Activated CD4-positive, alpha-beta T cell treated with anti-CD3 and anti-CD28 coated beads for 36 hours (primary cell): ENCODE results near the gene TRIM52. TPM values are rescaled to one million over a fixed set of nuclear protein-coding genes. Genes with fewer than 3 reads are reported as not detected.
"Not testable (repeated sequence)": the region's sequence is repeated elsewhere in the genome, so short reads cannot be mapped to it uniquely, and the experiment has no call there.

Source experiments
- ATAC-seq: fragments of 200-7000 bp; cut with Tn5 transposase; one replicate; pipeline ENCODE4 v1.10.0; 2021; ENCODE audit warnings: mild to moderate bottlenecking, moderate library complexity
- CTCF ChIA-PET: fragments of 350-600 bp; sonication (Branson Sonifier 250); formaldehyde crosslinking; loops from one replicate; lab custom pipeline; 2021; ENCODE audit warnings: antibody characterized with exemption; lab: Charles Lee
- POLR2A ChIA-PET: fragments of 350-600 bp; sonication (Branson Sonifier 250); formaldehyde crosslinking; loops from one replicate; lab custom pipeline; 2021; ENCODE audit warnings: antibody characterized with exemption, inconsistent platforms; lab: Charles Lee
- DNase-seq: peaks from one replicate; pipeline ENCODE4 v3.0.0-alpha.2; 2020
- H3K27ac Mint-ChIP-seq: one replicate; pipeline ENCODE4 v1.8.0; 2021; ENCODE audit warnings: mixed read lengths
- H3K27me3 Mint-ChIP-seq: one replicate; pipeline ENCODE4 v1.8.0; 2021; ENCODE audit warnings: mixed read lengths
- H3K36me3 Mint-ChIP-seq: one replicate; pipeline ENCODE4 v1.8.0; 2021; ENCODE audit warnings: low read depth, mixed read lengths
- H3K4me1 Mint-ChIP-seq: one replicate; pipeline ENCODE4 v1.8.0; 2021; ENCODE audit warnings: mixed read lengths
- H3K4me3 Mint-ChIP-seq: one replicate; pipeline ENCODE4 v1.8.0; 2021; ENCODE audit warnings: mild to moderate bottlenecking, moderate library complexity, mixed read lengths
- H3K9me3 Mint-ChIP-seq: one replicate; pipeline ENCODE4 v1.8.0; 2021; ENCODE audit warnings: low read depth, mixed read lengths
- intact Hi-C, 2 experiments: fragments of 100-400 bp; cut with DNase I in 1 of 2; cut with micrococcal nuclease in 1 of 2; formaldehyde crosslinking; loops; one replicate each; pipeline versions ENCODE4 v1.14.2 to v1.15.1; 2022 to 2024; cut with DNase I, micrococcal nuclease
- total RNA-seq, 2 experiments: library from RNA; stranded (reverse); gene quantifications; one replicate each; pipeline ENCODE4 v1.2.3, GENCODE V29; 2021

The TRIM52 gene
- total RNA-seq, 2 experiments from 2014 or later = 10.4 to 13.1 TPM

DNA sequence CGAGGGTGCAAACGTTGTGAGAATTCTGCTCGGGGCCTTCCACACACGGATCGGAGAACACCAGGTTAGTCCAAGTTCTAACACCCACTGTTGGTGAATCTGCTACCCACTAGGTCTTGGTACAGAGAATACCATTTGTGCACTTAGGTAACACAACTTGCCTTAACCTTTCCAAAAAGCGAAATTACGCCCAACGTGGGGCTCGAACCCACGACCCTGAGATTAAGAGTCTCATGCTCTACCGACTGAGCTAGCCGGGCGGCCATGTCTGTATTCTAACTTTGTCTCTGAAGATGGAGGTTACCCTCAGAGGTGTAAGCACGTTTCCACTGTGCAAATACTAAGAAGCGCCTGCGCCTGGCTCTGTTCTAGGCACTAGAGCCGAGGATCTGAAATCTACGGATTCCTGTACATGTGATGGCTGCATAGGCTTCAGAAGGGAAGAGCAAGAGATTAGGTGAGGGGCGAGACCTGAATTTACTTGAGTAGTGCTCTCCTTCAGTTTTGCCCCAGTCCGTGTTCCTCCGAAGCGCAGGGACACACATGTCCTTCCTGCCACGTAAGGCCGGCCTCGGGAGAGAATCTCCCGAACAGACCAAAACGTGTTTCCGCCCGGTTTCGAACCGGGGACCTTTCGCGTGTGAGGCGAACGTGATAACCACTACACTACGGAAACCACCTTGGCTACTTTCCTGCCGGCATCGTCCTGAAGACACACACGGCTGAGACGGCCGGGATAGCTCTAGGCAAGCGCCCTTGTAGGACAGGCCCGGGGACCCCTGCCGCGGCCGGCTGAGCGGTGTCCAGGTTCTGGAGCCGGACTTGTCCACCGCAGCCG, 38.9 kb downstream of the TRIM52 start:
- CTCF ChIA-PET = interaction anchor here (0.6 to 2.6 kb wide), 6 partner anchors 10 to 414 kb away, joined by 3 to 10 read pairs (median 5); partner anchors contain the start of gene RACK1
- POLR2A ChIA-PET = interaction anchor here (0.7 to 2.6 kb wide), 6 partner anchors 14 to 39 kb away, joined by 3 to 13 read pairs (median 7); partner anchors contain the start of genes RACK1 and TRIM52
- H3K27me3 Mint-ChIP-seq = no peaks in the 10 kb centered on the region
- H3K4me1 Mint-ChIP-seq = peaks cover 63% of the 10 kb centered on the region
- H3K9me3 Mint-ChIP-seq = no peaks in the 10 kb centered on the region
- peak overlapping the region; percentile 87 for H3K4me3 Mint-ChIP-seq
- DNase-seq (peak; percentile 96), ATAC-seq (peak; percentile 36)
- peak overlapping the region; percentile 95 for H3K27ac Mint-ChIP-seq
- H3K36me3 Mint-ChIP-seq = peaks cover 11% of the 10 kb centered on the region
- intact Hi-C loops = loop anchor here (1.0 kb wide), 3 partner anchors 15 to 61 kb away; no protein-coding TSS in a partner anchor

DNA sequence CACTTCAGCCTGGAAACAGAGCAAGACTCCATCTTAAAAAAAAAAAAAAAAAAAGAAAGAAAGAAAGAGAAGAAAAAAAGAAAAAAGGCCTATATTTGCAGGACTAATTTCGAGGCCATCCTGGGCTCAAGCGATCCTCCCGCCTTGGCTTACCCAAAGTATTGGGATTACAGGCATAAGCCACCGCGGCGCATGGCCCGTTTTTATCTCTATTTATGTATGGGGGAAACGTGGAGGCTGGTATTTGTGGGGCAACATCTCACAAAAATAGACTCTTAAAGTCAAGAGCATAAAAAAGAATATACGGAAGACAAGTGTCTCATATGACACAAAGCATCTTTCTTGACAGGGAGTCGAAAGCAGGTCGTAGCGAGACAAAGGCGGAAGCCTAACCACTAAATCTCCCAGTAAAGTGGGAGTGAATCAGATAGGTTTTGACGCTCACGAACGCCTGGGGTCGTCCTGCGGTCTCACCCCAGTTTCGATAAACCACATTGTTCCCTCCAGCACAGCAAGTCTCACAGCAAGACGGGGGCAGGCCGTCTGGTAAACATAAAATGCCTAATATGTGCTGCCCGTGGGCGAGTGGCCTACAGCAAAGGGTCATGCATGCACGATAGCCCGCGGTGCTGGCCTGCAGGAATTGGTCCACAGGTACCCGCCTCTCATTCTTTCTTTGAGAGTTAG, 39.7 kb downstream of the TRIM52 start:
- H3K4me3 Mint-ChIP-seq = peak overlapping the region; percentile 87
- H3K4me1 Mint-ChIP-seq = peaks cover 65% of the 10 kb centered on the region

DNA sequence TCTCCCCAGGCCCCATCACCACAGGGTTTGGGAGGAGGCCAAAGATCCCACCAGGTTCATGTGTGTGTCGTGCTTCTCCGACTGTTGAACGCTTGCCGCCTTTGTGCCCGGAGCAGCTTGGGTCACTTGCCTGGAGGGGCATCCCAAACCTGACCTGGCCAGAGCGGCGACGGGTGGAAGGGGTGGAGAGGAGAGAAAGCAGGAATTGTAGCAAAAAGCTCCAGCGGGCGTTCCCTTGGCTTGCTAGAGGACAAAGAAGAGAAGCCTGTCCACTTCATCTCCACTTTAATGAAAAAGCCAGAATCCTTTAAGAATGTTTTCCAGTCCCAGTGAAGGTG, 40.8 kb downstream of the TRIM52 start:
- H3K4me3 Mint-ChIP-seq = peak overlapping the region; percentile 35
- no peaks in the 10 kb centered on the region for H3K27me3 Mint-ChIP-seq
- peaks cover 60% of the 10 kb centered on the region for H3K4me1 Mint-ChIP-seq
- intact Hi-C loops = no loop called here
- DNase-seq (no peak), ATAC-seq (no peak)
- H3K9me3 Mint-ChIP-seq = no peaks in the 10 kb centered on the region
- ChIA-PET CTCF (interaction anchor here (0.7 to 1.1 kb wide), 2 partner anchors 13 to 35 kb away, joined by 3 read pairs; no protein-coding TSS in a partner anchor), POLR2A (interaction anchor here (0.6 to 0.7 kb wide), 2 partner anchors 47 to 56 kb away, joined by 3 read pairs; no protein-coding TSS in a partner anchor)
- H3K36me3 Mint-ChIP-seq = peaks cover 6% of the 10 kb centered on the region
- no peak overlapping the region for H3K27ac Mint-ChIP-seq

More for the DNA sequence above, 39.7 kb downstream of the TRIM52 start:
- Mint-ChIP-seq H3K9me3 (no peaks in the 10 kb centered on the region), H3K27ac (peak overlapping the region; percentile 95), H3K27me3 (no peaks in the 10 kb centered on the region), H3K36me3 (peaks cover 11% of the 10 kb centered on the region)
- POLR2A ChIA-PET = interaction anchor here (0.7 to 2.6 kb wide), 3 partner anchors 30 to 40 kb away, joined by 3 to 13 read pairs (median 9); partner anchors contain the start of gene TRIM52
- CTCF ChIA-PET = interaction anchor here (0.6 to 1.9 kb wide), 6 partner anchors 9 to 413 kb away, joined by 3 to 7 read pairs (median 3); no protein-coding TSS in a partner anchor
- intact Hi-C loops = no loop called here
- DNase-seq (peak; percentile 69), ATAC-seq (no peak)

DNA sequence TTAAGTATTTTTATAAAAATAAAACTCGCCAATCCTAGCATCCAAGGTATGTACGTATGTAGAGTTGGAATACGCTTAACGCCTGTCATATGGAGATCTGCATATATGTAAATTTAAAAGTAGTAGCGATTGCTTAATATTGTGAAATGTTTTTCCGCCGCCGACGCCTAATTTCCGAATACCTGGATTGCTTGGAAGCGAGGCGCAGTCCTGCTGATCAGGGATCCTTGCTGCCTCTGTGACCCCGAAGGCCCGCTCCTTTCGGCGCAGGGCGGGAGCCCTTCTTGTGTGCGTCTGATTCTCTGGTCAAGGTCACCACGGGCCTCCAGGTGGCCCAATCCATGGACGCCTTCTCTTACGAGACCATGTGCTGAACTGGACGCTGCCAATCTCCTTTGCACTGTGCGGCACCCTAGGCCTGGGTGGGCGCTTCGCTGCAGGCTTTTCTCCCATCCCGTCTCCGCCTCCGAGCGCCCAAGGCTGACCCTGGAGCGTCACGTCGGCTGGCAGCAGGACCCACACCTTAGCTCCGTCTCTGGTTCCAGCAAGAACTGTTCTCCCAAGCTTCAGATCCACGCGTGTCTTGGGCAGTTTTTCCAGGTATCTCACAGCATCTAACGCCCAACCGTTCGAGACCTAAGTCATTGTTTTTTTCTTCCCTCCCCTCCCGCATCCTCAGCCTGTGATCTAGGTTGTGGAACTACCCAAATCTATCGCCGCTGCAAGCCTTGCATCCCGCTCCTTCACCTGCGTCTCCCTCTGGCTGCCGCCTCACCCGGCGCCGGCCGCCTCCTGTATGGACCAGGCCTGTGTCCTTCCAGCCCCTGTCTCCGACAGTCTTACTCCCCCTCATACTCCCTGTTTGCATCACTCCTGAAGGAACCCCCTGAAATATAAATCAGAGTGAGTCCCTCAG, 41.4 kb downstream of the TRIM52 start:
- no peak for DNase-seq
- Mint-ChIP-seq H3K27ac (no peak overlapping the region), H3K36me3 (peaks cover 1% of the 10 kb centered on the region), H3K27me3 (no peaks in the 10 kb centered on the region), H3K4me3 (peak overlapping the region; percentile 41), H3K4me1 (peaks cover 54% of the 10 kb centered on the region), H3K9me3 (no peaks in the 10 kb centered on the region)
- intact Hi-C loops = no loop called here
- ChIA-PET CTCF (no interaction called here), POLR2A (interaction anchor here (0.6 kb wide), 1 partner anchor 56 kb away, joined by 3 read pairs; no protein-coding TSS in a partner anchor)
- no peak for ATAC-seq

DNA sequence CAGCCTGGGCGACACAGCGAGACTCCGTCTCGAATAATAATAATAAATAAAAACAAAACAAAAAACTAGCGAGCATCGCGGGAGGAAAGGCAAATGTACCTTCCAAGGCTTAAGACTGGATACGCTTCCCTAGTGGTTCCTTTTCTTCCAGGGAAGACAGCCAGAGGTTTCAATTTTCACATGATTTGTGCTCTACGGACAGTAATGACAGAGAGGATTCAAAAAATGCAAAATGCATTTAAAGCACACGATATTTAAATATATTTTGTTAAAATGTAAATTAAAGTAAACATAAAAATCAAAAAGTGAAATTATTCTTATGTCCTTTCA, 42.2 kb downstream of the TRIM52 start:
- CTCF ChIA-PET = no interaction called here
- DNase-seq = no peak
- no peaks in the 10 kb centered on the region for H3K27me3 Mint-ChIP-seq
- no peak for ATAC-seq
- H3K9me3 Mint-ChIP-seq = no peaks in the 10 kb centered on the region
- no peaks in the 10 kb centered on the region for H3K36me3 Mint-ChIP-seq
- H3K4me1 Mint-ChIP-seq = peaks cover 47% of the 10 kb centered on the region
- peak overlapping the region; percentile 77 for H3K4me3 Mint-ChIP-seq
- peak overlapping the region; percentile 85 for H3K27ac Mint-ChIP-seq
- POLR2A ChIA-PET = no interaction called here
- intact Hi-C loops = loop anchor here (1.0 kb wide), 4 partner anchors 11 to 408 kb away; no protein-coding TSS in a partner anchor

DNA sequence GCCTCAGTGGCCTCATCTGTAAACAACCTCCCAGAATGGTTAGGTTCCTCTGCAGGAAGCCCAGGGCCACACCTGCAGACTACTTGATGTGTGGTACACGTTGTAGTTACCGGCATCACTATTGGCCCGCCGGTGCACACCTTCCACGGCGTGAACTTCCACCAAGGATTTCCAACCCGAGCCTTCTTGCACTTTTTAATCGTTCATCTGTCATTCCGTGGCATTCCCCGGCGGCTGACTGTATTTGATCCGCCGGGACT, 43.2 kb downstream of the TRIM52 start:
- Mint-ChIP-seq H3K4me1 (peaks cover 46% of the 10 kb centered on the region), H3K9me3 (no peaks in the 10 kb centered on the region), H3K27me3 (no peaks in the 10 kb centered on the region), H3K27ac (peak overlapping the region; percentile 85), H3K36me3 (peaks cover 2% of the 10 kb centered on the region), H3K4me3 (peak overlapping the region; percentile 77)
- ChIA-PET CTCF (interaction anchor here (0.8 to 2.5 kb wide), 2 partner anchors 11 to 43 kb away, joined by 4 to 21 read pairs; no protein-coding TSS in a partner anchor), POLR2A (no interaction called here)
- ATAC-seq (peak; percentile 3), DNase-seq (peak; percentile 63)
- intact Hi-C loops = loop anchor here (1.0 kb wide), 4 partner anchors 10 to 407 kb away; no protein-coding TSS in a partner anchor

DNA sequence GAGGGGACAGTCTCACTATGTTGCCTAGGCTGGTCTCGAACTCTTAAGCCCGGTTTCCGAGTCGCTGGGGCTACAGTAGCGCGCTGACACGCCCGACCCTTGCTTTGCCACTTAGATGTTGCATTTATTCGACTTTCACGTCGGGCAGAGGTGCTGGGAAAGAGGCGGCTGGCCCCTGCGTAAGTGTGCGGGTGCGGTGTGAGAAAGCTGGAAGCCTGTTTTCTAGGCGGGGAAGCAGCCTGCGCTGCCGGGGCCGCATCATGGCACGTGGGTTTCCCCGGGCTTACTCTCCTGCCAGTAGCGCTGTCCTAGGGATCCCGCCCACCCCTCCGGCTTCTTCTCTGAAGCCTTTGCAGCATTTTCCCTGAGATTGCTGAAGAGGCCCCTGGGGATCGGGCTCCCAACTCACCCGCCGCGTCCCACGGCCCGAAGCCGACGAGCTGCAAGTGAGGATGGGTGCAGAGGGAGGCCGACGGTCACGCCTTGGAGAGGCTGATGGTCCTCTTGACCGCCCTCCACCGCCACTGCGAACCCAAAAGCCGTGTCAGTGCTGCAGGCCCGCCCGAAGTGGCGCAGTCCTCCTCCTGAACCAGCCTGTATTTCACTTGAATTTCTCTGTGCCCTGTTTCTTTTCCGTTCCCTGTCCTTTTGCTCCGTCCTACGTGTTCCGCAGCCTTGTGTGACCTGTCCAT, 43.7 kb downstream of the TRIM52 start:
- POLR2A ChIA-PET = no interaction called here
- CTCF ChIA-PET = interaction anchor here (0.8 to 2.5 kb wide), 2 partner anchors 10 to 43 kb away, joined by 4 to 21 read pairs; no protein-coding TSS in a partner anchor

DNA sequence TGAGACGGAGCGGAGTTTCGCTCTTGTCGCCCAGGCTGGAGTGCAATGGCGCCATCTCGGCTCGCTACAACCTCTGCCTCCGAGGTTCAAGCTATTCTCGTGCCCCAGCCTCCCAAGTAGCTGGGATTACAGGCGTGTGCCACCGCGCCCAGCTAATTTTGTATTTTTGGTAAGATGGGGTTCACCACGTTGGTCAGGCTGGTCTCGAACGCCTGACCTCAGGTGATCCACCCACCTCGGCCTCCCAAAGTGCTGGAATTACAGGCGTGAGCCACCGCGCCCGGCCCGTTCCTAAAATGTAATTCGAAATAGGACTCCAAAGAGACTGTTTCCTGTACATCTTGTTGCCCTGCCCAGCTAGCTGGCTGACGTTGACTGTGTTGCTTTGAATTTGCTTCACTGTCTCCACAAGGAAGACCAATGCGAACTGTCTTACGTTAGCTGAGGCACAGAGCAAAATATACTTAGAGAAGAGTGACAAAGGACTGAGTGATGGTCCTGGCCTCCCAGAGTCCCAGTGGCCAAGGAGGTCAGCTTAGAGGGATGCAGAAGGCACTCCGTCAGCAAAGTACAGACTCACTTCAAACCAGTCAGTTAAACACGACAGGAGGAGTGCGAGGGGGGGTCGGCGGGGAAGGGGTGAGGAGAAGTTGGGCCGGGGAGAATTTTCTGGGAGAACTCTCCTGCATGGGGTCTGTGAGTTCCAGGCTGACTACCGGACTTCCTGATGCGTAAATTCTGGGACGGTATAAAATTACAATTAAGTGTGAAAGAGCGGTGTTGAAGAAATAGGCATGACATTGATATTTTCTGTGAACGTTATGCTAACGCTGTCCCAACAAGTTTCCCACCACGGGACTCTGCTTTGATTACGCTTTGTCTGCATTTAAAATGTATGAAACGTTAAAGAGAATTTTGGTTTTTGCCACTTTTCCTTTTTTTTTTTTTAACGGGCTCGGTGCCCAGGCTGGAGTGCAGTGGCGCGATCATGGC, 44.6 kb downstream of the TRIM52 start:
- POLR2A ChIA-PET = interaction anchor here (0.7 to 1.2 kb wide), 3 partner anchors 9 to 28 kb away, joined by 3 to 4 read pairs (median 3); no protein-coding TSS in a partner anchor
- peak overlapping the region; percentile 73 for H3K27ac Mint-ChIP-seq
- peak overlapping the region; percentile 77 for H3K4me3 Mint-ChIP-seq
- peaks cover 35% of the 10 kb centered on the region for H3K4me1 Mint-ChIP-seq
- CTCF ChIA-PET = interaction anchor here (0.6 to 2.5 kb wide), 7 partner anchors 9 to 73 kb away, joined by 3 to 21 read pairs (median 4); no protein-coding TSS in a partner anchor
- no peaks in the 10 kb centered on the region for H3K27me3 Mint-ChIP-seq
- H3K36me3 Mint-ChIP-seq = peaks cover 2% of the 10 kb centered on the region
- H3K9me3 Mint-ChIP-seq = no peaks in the 10 kb centered on the region
- intact Hi-C loops = no loop called here
- ATAC-seq (peak; percentile 33), DNase-seq (peak; percentile 72)

More for the DNA sequence above, 43.7 kb downstream of the TRIM52 start:
- ATAC-seq = peak; percentile 10
- Mint-ChIP-seq H3K4me1 (peaks cover 45% of the 10 kb centered on the region), H3K27me3 (no peaks in the 10 kb centered on the region), H3K27ac (peak overlapping the region; percentile 85), H3K9me3 (no peaks in the 10 kb centered on the region), H3K4me3 (peak overlapping the region; percentile 77), H3K36me3 (peaks cover 2% of the 10 kb centered on the region)
- DNase-seq = peak; percentile 80
- intact Hi-C loops = no loop called here

DNA sequence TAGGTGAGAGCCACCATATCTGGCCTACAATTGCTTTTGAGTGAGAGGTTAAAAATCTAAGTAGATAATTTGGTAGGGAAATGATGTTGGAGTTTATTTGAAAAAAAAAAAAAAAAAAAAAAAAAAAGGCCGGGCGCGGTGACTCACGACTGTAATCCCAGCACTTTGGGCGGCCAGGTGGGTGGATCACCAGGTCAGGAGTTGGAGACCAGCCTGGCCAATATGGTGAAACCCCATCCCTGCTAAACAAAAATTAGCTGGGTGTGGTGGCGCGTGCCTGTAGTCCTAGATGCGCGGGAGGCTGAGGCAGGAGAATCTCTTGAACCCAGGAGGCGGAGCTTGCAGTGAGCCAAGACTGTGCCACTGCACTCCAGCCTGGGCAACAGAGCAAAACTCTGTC, 46.7 kb downstream of the TRIM52 start:
- ATAC-seq, DNase-seq, H3K36me3 Mint-ChIP-seq, H3K27ac Mint-ChIP-seq, H3K9me3 Mint-ChIP-seq, POLR2A ChIA-PET, H3K27me3 Mint-ChIP-seq, intact Hi-C loops, H3K4me3 Mint-ChIP-seq: not testable (repeated sequence)
- H3K4me1 Mint-ChIP-seq = peaks cover 19% of the 10 kb centered on the region
- CTCF ChIA-PET = interaction anchor here (0.7 kb wide), 2 partner anchors 18 to 23 kb away, joined by 3 read pairs; no protein-coding TSS in a partner anchor
